Keratinocyte (primary cell): ENCODE measurements around the gene HDAC8.

Source experiments
- CTCF ChIP-seq, 3 experiments: IDR thresholded peaks in 1 of 3; conservative IDR thresholded peaks in 1 of 3; optimal IDR thresholded peaks in 1 of 3; 2 replicates in 2 of 3; 3 replicates in 1 of 3; pipeline versions ENCODE3 to v1.5.1; 2011; ENCODE audit warnings: low read length in 3 of 3, mild to moderate bottlenecking in 3 of 3, moderate library complexity in 2 of 3, control low read depth in 1 of 3, inconsistent platforms in 1 of 3; ENCODE audit not compliant: insufficient read depth in 2 of 3; ENCODE audit errors: extremely low read depth in 1 of 3
- EZH2 ChIP-seq: IDR thresholded peaks from one replicate; pipeline ENCODE4 v1.6.1; 2012; ENCODE audit warnings: inconsistent platforms, mild to moderate bottlenecking, low read length, moderate library complexity

- TF ChIP-seq CTCF (optimal IDR thresholded peaks at IDR 0.05 in 1 of 3, IDR thresholded peaks at IDR 0.05 in 1 of 3, conservative IDR thresholded peaks at IDR 0.05 in 1 of 3; ENCODE audit: extremely low read depth in 1 of 3, insufficient read depth in 2 of 3, low read length in 3 of 3) (no peak), EZH2 (no peak)
Observed at GRCh38 chrX:72326605-72327300, 245.9 kb downstream of the HDAC8 start.
